Breast epithelium (tissue), 4 donors: ENCODE results near the gene PPP3R2. TPM values are rescaled to one million over a fixed set of nuclear protein-coding genes. Genes with fewer than 3 reads are reported as not detected.

Experiments used
- DNase-seq, 2 donors: peaks; one replicate each; pipeline ENCODE4 v3.0.0-alpha.2; 2019; ENCODE audit warnings: low spot score in 2 of 2
- H3K27ac ChIP-seq, 2 donors: fragments of 200-600 bp; sonication (generic) in 1 of 2; one replicate each; pipeline ENCODE4 v1.5.1; 2016 to 2019; ENCODE audit warnings: mild to moderate bottlenecking in 1 of 2
- H3K27me3 ChIP-seq, 2 donors: fragments of 200-600 bp; sonication (generic) in 1 of 2; one replicate each; pipeline versions ENCODE4 v1.5.1 to v1.6.0; 2017 to 2019; ENCODE audit warnings: control low read depth in 1 of 2, mild to moderate bottlenecking in 1 of 2
- H3K36me3 ChIP-seq: fragments of 200-600 bp; one replicate; pipeline ENCODE4 v1.5.1; 2019
- H3K4me1 ChIP-seq, 2 donors: fragments of 200-600 bp; sonication (generic); one replicate each; pipeline ENCODE4 v1.5.1; 2016 to 2019; ENCODE audit warnings: control low read depth in 1 of 2
- H3K4me3 ChIP-seq, 3 donors: fragments of 200-600 bp; sonication (generic); 1 replicate in 2 of 3; 2 replicates in 1 of 3; pipeline ENCODE4 v1.5.1; 2016 to 2019; ENCODE audit warnings: mild to moderate bottlenecking in 3 of 3, moderate library complexity in 2 of 3
- H3K9me3 ChIP-seq, 2 donors: fragments of 200-600 bp; sonication (generic) in 1 of 2; one replicate each; pipeline ENCODE4 v1.5.1; 2016 to 2019; ENCODE audit warnings: control low read depth in 1 of 2
- CTCF ChIP-seq, 3 donors: fragments of 450-650 bp; IDR thresholded peaks; one replicate each; pipeline ENCODE4 v1.5.1; 2016 to 2017; ENCODE audit warnings: antibody characterized with exemption in 3 of 3, mild to moderate bottlenecking in 3 of 3, moderate library complexity in 3 of 3
- POLR2A ChIP-seq: fragments of 450-650 bp; IDR thresholded peaks from one replicate; pipeline ENCODE4 v1.6.1; 2016; ENCODE audit warnings: antibody characterized with exemption, mild to moderate bottlenecking, moderate library complexity
- POLR2AphosphoS5 ChIP-seq, 3 donors: sonication (generic); formaldehyde crosslinking; IDR thresholded peaks; one replicate each; pipeline ENCODE4 v1.6.1; 2017; ENCODE audit warnings: antibody characterized with exemption in 3 of 3
- intact Hi-C: fragments of 100-400 bp; cut with DNase I; formaldehyde crosslinking; loops from one replicate; pipeline ENCODE4 v1.15.1; 2023; ENCODE audit warnings: low total_unique reads
- total RNA-seq, 3 donors: library from RNA; depleted of rRNA; stranded (reverse); fragments of >200 nt; gene quantifications; one replicate each; pipeline ENCODE4 v1.1.0, GENCODE V29; 2016

PPP3R2 gene
- total RNA-seq, 3 donors from 2014 or later = not detected

GRCh38 chr9:101579711-101580545 lies 14.8 kb downstream of the PPP3R2 start:
- H3K36me3 ChIP-seq = no peaks in the 10 kb centered on the region
- no peak overlapping the region for H3K4me3 ChIP-seq
- H3K27me3 ChIP-seq = no peaks in the 10 kb centered on the region
- no peak overlapping the region for H3K27ac ChIP-seq
- DNase-seq = no peak
- intact Hi-C loops = no loop called here
- no peaks in the 10 kb centered on the region for H3K4me1 ChIP-seq
- no peaks in the 10 kb centered on the region for H3K9me3 ChIP-seq
- TF ChIP-seq POLR2A (no peak), POLR2AphosphoS5 (IDR thresholded peaks at IDR 0.05) (no peak), CTCF (IDR thresholded peaks at IDR 0.05) (no peak)

DNA sequence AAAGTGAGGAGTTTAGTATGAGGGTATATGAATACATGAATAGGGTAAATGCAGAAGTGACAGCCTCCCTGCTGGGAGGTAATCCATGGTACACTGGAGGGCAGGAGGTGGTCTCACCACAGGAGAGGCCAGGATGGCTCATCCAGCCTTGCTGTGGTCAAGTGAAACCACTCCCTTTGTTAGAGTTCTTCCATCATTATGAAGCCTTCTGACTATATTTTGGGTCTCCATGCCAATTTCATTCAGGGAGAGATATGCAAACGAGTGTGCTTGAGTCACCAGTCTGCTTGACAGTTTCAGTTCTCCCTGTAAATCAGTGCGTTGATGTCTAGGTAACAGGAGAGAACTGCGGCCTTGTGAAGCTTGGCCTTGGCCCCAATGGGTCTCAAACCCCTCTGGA lies 16.4 kb downstream of the PPP3R2 start:
- Histone ChIP-seq H3K27me3 (no peaks in the 10 kb centered on the region), H3K36me3 (no peaks in the 10 kb centered on the region), H3K27ac (no peak overlapping the region), H3K9me3 (no peaks in the 10 kb centered on the region), H3K4me1 (no peaks in the 10 kb centered on the region), H3K4me3 (no peak overlapping the region)
- TF ChIP-seq POLR2AphosphoS5 (IDR thresholded peaks at IDR 0.05) (no peak), POLR2A (no peak), CTCF (IDR thresholded peaks at IDR 0.05) (no peak)
- DNase-seq = no peak
- intact Hi-C loops = no loop called here

DNA sequence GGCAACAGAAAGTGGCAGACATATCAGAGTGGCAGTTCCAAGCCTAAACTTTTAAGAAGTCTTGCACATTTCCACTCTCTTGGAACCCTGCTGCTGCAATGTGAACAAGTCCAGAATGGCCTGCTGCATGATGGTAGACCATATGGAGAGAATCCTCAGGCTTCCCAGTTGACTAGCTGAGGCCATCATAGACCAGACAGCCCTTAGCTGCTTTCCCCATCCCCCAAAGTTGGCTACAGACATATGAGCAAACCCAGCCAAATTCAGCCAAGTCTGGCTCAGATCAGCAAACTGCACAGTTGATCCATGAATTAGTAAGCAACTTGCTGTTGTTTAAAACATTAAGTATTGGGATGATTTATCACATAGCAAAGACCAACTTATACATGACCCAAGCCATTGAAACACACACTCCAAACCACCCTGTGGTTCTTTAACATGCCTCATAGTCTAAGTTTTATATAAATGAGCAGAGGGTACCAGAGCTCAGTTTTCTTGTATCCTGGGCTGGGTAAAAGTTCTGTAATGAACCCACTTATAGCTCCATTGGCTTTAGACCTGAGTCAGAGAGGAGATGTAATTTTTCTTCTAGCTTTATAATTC lies 19.9 kb downstream of the PPP3R2 start:
- TF ChIP-seq CTCF (IDR thresholded peaks at IDR 0.05) (no peak), POLR2AphosphoS5 (IDR thresholded peaks at IDR 0.05) (no peak), POLR2A (no peak)
- intact Hi-C loops = no loop called here
- no peaks in the 10 kb centered on the region for H3K9me3 ChIP-seq
- H3K4me3 ChIP-seq = no peak overlapping the region
- no peaks in the 10 kb centered on the region for H3K36me3 ChIP-seq
- no peaks in the 10 kb centered on the region for H3K27me3 ChIP-seq
- no peak for DNase-seq
- no peaks in the 10 kb centered on the region for H3K4me1 ChIP-seq
- H3K27ac ChIP-seq = no peak overlapping the region

- no peaks in the 10 kb centered on the region for H3K27me3 ChIP-seq
- no peaks in the 10 kb centered on the region for H3K4me1 ChIP-seq
- H3K4me3 ChIP-seq = no peak overlapping the region
- no peak for TF ChIP-seq CTCF (IDR thresholded peaks at IDR 0.05)
- no peak for TF ChIP-seq POLR2A
- TF ChIP-seq POLR2AphosphoS5 (IDR thresholded peaks at IDR 0.05) = no peak
- DNase-seq = no peak
- no peaks in the 10 kb centered on the region for H3K36me3 ChIP-seq
- H3K9me3 ChIP-seq = no peaks in the 10 kb centered on the region
- intact Hi-C loops = no loop called here
- H3K27ac ChIP-seq = no peak overlapping the region
Observed at GRCh38 chr9:101572316-101572715, 22.5 kb downstream of the PPP3R2 start.

GRCh38 chr9:101571114-101571513 lies 23.7 kb downstream of the PPP3R2 start:
- TF ChIP-seq POLR2AphosphoS5 (IDR thresholded peaks at IDR 0.05) (no peak), CTCF (IDR thresholded peaks at IDR 0.05) (no peak), POLR2A (no peak)
- intact Hi-C loops = no loop called here
- Histone ChIP-seq H3K27me3 (no peaks in the 10 kb centered on the region), H3K9me3 (no peaks in the 10 kb centered on the region), H3K27ac (no peak overlapping the region), H3K4me1 (no peaks in the 10 kb centered on the region), H3K4me3 (no peak overlapping the region), H3K36me3 (no peaks in the 10 kb centered on the region)
- no peak for DNase-seq
